Measurements from ENCODE around the gene FPR2.

FPR2 gene

DNA sequence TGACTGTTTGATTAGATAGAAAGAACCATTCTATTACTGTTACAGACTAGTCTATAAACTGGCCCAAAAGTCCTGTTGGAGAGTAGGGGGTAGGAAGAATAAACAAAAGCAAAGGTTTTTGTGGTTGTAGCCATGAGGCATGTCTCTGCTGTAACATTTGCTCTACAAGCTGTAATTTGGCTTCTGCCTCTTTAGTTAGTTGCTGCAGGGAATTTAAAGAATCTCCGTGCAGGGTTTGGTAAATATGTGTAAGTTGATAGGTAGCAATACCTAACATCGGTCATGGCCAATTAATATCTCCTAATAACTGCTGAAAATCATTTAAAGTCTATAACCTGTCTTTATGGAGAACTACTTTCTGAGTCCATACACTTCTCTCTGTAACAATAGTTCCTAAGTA is 46.9 kb downstream of the FPR2 start:
- H3K4me1 ChIP-seq (ENCODE audit: insufficient read depth, poor library complexity, severe bottlenecking) = peaks cover 25% of the 10 kb centered on the region
- H3K9me3 ChIP-seq (ENCODE audit: severe bottlenecking) = no peaks in the 10 kb centered on the region
- no peak for ATAC-seq (ENCODE audit: low read depth)
- no peak overlapping the region for H3K4me3 ChIP-seq (ENCODE audit: severe bottlenecking)
- H3K36me3 ChIP-seq (ENCODE audit: low read depth) = no peaks in the 10 kb centered on the region
- H3K27me3 ChIP-seq (ENCODE audit: insufficient read depth, poor library complexity, severe bottlenecking) = no peaks in the 10 kb centered on the region
- H3K27ac ChIP-seq (ENCODE audit: poor library complexity, severe bottlenecking) = peak overlapping the region; percentile 67
- TF ChIP-seq, protein P1, sequence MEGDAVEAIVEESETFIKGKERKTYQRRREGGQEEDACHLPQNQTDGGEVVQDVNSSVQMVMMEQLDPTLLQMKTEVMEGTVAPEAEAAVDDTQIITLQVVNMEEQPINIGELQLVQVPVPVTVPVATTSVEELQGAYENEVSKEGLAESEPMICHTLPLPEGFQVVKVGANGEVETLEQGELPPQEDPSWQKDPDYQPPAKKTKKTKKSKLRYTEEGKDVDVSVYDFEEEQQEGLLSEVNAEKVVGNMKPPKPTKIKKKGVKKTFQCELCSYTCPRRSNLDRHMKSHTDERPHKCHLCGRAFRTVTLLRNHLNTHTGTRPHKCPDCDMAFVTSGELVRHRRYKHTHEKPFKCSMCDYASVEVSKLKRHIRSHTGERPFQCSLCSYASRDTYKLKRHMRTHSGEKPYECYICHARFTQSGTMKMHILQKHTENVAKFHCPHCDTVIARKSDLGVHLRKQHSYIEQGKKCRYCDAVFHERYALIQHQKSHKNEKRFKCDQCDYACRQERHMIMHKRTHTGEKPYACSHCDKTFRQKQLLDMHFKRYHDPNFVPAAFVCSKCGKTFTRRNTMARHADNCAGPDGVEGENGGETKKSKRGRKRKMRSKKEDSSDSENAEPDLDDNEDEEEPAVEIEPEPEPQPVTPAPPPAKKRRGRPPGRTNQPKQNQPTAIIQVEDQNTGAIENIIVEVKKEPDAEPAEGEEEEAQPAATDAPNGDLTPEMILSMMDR (IDR thresholded peaks at IDR 0.05; ENCODE audit: poor library complexity, severe bottlenecking) = no peak
- DNase-seq (ENCODE audit: low spot score) = no peak

DNA sequence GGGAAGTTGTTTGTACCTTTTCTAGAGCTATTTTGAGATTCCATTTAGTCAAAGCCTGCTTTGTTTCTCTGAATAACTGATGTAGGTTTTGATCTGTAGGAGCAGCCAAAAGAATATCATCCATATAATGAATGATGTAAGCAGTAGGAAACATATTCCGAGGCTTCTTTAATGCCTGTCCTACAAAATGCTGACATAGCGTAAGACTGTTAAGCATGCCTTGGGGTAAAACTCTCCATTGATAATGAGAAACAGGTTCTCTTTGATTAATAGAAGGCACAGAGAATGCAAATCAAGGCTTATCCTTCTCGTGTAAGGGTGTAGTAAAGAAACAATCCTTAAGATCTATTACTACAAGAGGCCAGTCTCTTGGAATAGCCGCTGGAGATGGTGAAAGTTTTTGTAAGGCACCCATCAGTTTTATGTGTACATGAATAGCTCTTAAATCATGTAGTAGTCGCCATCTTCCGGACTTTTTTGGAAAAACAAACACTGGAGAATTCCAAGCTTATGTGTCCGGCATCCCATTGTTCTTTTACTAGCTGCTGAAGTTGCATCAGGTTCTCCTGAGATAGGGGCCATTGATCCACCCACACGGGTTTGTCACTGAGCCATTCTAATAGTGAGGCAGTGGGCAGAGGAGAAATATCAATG is 47.5 kb downstream of the FPR2 start:
- H3K27ac ChIP-seq (ENCODE audit: poor library complexity, severe bottlenecking) = peak overlapping the region; percentile 67
- DNase-seq (ENCODE audit: low spot score) = no peak
- peak; percentile 70 for ATAC-seq (ENCODE audit: low read depth)
- H3K27me3 ChIP-seq (ENCODE audit: insufficient read depth, poor library complexity, severe bottlenecking) = no peaks in the 10 kb centered on the region
- no peaks in the 10 kb centered on the region for H3K9me3 ChIP-seq (ENCODE audit: severe bottlenecking)
- H3K4me3 ChIP-seq (ENCODE audit: severe bottlenecking) = no peak overlapping the region
- H3K36me3 ChIP-seq (ENCODE audit: low read depth) = no peaks in the 10 kb centered on the region
- TF ChIP-seq, protein P1 (IDR thresholded peaks at IDR 0.05; ENCODE audit: poor library complexity, severe bottlenecking) = peak; percentile 45
- peaks cover 25% of the 10 kb centered on the region for H3K4me1 ChIP-seq (ENCODE audit: insufficient read depth, poor library complexity, severe bottlenecking)

DNA sequence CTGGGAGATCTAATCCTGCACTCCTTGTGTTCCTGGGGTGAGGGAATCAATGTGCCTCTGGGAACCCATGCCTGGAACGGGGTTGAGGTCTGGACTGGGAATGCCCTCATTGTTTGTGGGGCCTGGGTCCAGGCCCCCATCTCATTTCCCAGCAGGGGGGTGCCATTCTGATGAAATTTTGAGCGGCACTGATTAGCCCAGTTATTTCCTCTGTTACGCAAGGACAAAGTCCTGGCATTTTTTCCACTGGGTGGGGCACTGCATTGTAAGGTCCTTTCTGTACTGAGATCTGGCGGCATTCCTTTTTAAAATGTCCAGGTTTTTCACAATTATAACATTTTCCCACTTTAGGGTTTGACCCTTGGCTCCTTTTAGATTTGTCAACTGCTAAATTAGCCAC is 48.8 kb downstream of the FPR2 start:
- ATAC-seq (ENCODE audit: low read depth) = peak; percentile 42; the same call in 1 of the 3 replicates
- H3K4me3 ChIP-seq (ENCODE audit: severe bottlenecking) = no peak overlapping the region
- peaks cover 25% of the 10 kb centered on the region for H3K4me1 ChIP-seq (ENCODE audit: insufficient read depth, poor library complexity, severe bottlenecking)
- H3K9me3 ChIP-seq (ENCODE audit: severe bottlenecking) = no peaks in the 10 kb centered on the region
- no peak for DNase-seq (ENCODE audit: low spot score)
- no peaks in the 10 kb centered on the region for H3K36me3 ChIP-seq (ENCODE audit: low read depth)
- no peaks in the 10 kb centered on the region for H3K27me3 ChIP-seq (ENCODE audit: insufficient read depth, poor library complexity, severe bottlenecking)
- TF ChIP-seq, protein P1 (IDR thresholded peaks at IDR 0.05; ENCODE audit: poor library complexity, severe bottlenecking) = no peak
- H3K27ac ChIP-seq (ENCODE audit: poor library complexity, severe bottlenecking) = peak overlapping the region; percentile 39

DNA sequence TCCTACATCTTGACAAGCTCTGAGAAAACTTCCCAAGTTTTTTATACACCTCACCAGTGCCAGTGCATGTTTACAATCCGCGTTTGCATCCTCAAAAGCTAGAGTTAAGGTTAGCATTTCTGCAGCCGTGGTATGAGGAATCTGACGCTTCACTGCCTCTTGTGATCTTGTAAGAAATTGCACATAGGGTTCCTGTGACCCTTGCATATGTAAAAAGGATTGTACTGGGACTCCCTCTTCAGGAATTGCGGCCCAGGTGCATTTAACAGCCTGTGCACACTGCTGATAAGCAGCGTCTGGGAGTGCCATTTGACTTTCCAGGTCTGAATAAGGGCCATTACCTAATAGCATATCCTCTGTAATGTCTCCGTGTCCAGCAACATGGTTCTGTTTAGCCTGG is 49.2 kb downstream of the FPR2 start:
- no peak for DNase-seq (ENCODE audit: low spot score)
- TF ChIP-seq, protein P1 (IDR thresholded peaks at IDR 0.05; ENCODE audit: poor library complexity, severe bottlenecking) = peak; percentile 33
- Histone ChIP-seq H3K27me3 (ENCODE audit: insufficient read depth, poor library complexity, severe bottlenecking) (no peaks in the 10 kb centered on the region), H3K9me3 (ENCODE audit: severe bottlenecking) (no peaks in the 10 kb centered on the region), H3K4me3 (ENCODE audit: severe bottlenecking) (no peak overlapping the region), H3K27ac (ENCODE audit: poor library complexity, severe bottlenecking) (peak overlapping the region; percentile 39), H3K36me3 (ENCODE audit: low read depth) (no peaks in the 10 kb centered on the region), H3K4me1 (ENCODE audit: insufficient read depth, poor library complexity, severe bottlenecking) (peaks cover 25% of the 10 kb centered on the region)
- ATAC-seq (ENCODE audit: low read depth) = 0 out of 3 replicates have a peak, but pooled peaks have one; percentile 45

DNA sequence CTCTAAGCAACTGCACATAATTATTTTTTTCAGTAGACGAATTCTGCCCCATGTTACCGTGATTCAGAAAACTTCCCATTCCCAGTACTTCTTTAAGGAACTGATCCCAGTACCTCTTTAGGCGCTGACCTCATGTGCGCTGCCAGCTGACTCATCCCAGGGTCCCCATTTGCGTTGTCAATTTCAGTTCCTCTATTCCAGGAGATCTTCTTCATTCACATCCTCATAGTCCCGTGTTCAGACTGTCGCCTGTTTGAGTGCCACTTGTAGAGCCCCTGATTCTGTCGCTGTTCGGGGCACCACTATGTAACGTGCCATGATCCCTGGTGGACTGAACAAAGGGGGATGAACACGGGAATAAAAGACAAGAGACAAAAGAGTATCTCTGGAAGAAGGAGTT is 50.4 kb downstream of the FPR2 start:
- no peak for DNase-seq (ENCODE audit: low spot score)

More for the DNA sequence above, 50.4 kb downstream of the FPR2 start:
- Histone ChIP-seq H3K9me3 (ENCODE audit: severe bottlenecking) (no peaks in the 10 kb centered on the region), H3K36me3 (ENCODE audit: low read depth) (no peaks in the 10 kb centered on the region), H3K4me3 (ENCODE audit: severe bottlenecking) (no peak overlapping the region), H3K27ac (ENCODE audit: poor library complexity, severe bottlenecking) (no peak overlapping the region), H3K27me3 (ENCODE audit: insufficient read depth, poor library complexity, severe bottlenecking) (no peaks in the 10 kb centered on the region), H3K4me1 (ENCODE audit: insufficient read depth, poor library complexity, severe bottlenecking) (peaks cover 25% of the 10 kb centered on the region)
- TF ChIP-seq, protein P1 (IDR thresholded peaks at IDR 0.05; ENCODE audit: poor library complexity, severe bottlenecking) = no peak
- ATAC-seq (ENCODE audit: low read depth) = no peak

All from RWPE2 (cell line).